NCI-H2227 (cell line): ENCODE measurements around the gene COG7.
"Not testable (repeated sequence)": the region's sequence is repeated elsewhere in the genome, so short reads cannot be mapped to it uniquely, and the experiment has no call there.

Experiments used
- DNase-seq: peaks from one replicate; lab custom pipeline; 2025; ENCODE audit not compliant: unreplicated experiment; lab: John Stamatoyannopoulos, UW

The COG7 gene

DNA sequence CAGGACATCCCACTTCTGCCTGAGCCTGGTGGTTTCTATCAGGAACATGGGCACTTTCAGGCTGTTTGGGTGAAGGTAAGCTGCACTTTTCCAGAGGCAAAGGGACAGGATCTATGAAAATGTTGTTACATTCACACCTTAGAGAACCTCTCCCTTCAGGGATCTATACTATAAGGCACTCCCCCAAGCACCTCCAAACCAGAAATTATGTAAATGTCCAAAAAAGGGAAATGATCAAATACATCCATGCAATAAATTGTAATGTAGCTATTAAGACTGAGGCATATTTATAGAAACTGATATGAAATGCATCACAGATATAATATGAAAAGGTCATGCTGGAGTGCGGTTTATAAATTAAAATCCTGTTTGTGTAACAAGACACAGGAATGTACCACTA, 23.3 kb upstream of the COG7 start:
- DNase-seq: no peak

DNA sequence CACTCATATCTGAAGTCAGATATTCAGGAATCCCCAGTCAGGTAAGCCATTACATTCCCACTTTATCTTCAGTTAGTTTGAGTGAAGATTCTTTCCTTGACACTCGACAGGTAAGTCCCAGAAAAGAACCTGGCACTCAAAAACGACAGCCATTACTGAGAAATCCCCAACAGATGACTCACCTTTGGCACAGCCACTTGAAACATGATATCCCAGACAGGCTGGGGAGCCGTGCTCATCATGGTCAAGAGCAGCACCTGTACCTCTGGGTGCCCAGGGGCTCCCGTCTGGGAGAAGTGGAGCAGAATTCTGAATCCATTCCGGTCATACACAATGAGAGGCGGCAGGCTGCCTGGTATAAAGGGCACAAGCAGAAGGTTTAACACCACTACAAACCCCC, 16.8 kb upstream of the COG7 start:
- no peak for DNase-seq

DNA sequence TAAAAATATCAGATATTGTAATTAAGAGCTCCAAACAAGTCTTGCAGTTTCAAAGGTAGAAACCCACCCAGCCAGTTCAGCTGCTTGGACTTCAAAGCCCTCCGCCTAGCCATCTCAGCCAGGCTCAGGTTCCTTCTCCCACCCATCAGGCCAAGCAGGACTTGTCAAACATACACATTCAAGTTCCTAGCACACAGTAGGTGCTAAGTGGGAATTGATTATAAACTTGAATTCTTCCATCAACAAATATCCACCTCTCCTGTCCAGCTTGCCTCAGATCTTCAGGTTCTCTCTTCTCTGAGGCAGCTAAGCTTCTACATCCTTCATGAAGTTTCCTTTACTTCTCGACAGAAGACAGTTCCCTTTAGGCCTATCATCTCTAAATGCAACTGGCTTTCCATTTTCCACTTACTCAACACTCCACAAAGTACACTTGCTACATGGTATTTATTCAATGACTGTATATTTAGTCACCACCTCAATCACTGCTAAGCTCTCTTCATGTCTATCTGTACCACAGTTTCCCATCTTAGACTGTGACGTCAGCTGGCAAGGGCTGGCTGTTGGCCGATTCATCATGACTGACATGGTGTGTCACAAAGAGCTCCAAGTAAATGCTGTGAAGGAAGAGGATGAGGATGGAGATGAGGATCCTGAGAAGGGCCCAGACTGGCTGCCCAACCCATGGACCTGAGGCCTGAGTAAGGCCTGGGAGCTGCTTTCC, 13.3 kb upstream of the COG7 start:
- DNase-seq: no peak

DNA sequence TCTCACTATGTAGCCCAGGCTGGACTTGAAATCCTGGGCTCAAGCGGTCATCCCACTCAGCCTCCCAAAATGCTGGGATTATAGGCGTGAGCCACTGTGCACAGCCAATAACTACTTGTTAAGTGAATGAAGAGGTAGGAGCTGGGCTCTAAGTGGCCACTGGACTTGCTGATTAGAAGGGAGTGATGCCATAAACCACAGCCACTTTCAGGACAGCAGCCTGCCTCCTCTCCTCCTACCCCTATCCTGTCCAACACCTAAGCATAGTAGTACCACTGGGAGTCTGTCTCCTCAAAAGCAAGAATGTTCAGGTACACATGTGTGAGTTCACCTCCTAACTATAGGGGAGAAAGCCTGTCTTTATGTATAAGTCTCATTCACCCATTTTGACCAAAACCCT, 12.2 kb upstream of the COG7 start:
- no peak for DNase-seq

DNA sequence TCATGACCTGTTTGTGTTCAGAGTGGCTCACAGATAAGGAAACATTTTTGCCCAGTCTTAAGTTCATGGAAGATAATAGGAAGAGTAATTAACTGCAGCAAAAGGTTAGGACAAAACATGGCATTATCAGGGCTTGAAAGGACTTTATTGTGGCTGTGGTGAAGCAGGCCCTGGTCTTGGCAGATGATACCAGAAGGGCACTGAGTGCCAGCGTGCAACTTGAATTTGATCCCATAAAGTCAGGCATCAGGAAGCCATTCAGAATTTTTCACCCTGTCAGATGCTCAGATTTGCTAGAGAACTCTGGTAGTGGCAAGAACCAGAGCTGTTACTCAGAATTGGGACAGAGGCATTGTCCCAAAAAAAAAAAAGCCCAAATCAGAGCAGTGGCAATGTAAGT, 11.2 kb upstream of the COG7 start:
- no peak for DNase-seq

DNA sequence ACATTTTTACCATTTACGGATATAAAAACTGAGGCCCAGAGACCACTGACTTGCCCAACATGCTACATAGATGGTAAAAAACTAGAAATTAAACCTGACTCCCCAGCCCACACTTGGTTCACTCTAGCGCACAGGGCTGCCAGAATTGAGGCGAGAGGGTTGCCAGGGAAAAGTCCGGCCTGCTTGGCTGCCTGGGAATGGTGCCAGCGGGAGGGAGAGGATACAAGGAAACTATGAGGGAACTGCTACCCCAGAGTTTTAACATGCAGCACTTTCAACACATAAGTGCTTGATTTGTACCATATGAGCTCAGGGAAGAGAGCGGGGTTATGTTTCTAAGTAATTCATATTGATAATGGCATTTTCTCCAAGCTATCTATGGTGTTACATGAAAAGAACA, 10.0 kb upstream of the COG7 start:
- not testable (repeated sequence) for DNase-seq

DNA sequence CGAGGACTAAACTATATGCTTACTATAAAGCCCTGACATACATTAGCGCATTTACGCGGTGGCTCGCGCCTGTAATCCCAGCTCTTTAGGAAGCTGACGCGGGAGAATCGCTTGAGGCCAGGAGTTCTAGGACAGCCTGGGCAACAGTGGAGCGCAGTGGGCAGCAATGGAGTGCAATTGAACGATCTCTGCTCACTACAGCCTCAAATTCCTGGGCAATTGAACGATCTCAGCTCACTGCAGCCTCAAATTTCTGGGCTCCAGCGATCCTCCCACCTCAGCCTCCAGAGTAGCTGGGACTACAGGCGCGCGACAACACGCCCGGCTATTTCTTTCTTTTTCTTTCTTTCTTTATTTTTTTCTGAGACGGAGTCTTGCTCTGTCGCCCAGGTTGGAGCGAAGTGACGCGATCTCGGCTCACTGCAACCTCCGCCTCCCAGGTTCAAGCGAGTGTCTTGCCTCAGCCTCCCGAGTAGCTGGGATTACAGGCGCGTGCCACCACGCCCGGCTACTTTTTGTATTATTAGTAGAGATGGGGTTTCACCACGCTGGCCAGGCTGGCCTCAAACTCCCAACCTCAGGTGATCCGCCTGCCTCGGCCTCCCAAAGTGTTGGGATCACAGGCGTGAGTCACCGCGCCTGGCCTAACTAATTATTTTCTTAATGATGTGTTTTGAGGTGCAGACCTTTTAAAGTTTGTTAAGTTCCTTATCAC, 506 bp upstream of the COG7 start:
- no peak for DNase-seq

DNA sequence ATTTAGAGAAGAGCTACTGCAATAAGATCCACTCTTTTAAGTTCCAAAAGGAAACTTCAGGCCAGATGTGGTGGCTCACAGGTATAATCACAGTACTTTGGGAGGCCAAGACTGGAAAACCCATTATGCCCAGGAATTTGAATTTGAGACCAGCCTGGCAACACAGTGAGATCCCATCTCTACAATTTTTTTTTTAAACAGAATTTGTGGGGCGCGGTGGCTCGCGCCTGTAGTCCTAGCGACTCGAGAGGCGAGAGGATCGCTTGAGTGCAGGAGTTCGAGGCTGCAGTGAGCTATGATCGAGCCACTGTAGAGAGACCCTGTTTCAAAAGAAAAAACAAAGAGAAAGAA, 793 bp downstream of the COG7 start:
- no peak for DNase-seq

DNA sequence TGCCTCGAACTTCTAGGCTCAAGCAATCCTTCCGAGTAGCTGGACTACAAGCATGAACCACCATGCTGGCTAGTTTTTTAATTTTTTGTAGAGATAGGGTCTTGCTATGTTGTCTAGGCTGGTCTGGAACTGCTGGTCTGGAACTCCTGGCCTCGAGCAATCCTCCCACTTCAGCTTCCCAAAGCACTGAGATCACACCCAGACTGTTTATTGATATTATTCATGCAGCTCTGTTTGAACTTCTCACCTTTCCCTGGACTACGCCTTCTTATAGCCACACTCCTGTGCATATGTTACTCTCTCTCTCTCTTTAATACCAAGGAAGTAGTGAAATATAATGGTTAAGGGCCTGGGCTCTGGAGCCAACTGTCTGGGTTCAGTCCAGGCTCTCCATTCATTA, 4.6 kb downstream of the COG7 start:
- no peak for DNase-seq

DNA sequence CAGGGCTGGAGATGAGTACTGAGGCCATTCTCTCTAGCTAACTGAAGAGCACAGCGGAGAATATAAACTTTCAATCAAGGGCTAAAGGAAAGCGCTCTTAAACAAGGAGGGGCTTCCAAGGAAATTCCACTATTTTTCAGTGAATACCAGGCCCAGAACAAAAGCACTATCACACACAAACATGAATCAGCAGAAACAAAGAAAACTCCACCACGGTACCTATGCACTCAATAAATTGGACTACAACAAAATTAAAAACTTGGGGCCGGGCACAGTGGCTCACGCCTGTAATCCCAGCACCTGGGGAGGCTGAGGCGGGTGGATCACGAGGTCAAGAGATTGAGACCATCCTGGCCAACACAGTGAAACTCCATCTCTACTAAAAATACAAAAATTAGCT, 15.4 kb downstream of the COG7 start:
- not testable (repeated sequence) for DNase-seq

DNA sequence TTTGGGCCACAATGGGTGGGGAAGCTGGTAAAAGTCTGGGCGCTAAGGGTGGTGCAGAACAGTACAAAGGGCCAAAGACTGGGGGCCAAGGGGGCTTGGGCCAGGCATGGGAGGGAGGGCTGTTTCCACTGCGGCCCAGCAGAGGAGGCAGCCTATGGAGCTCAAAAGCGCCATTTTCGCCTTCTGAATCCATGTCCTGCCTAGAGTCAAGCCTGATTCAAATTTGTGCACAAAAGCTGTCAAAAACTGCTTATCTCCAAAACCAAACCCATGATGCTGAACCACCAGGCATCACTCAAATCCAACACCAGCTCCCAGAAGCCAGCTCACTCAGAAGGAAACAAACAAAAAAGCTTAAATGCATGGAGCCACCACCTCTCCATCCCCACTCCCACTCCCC, 16.0 kb downstream of the COG7 start:
- no peak for DNase-seq

DNA sequence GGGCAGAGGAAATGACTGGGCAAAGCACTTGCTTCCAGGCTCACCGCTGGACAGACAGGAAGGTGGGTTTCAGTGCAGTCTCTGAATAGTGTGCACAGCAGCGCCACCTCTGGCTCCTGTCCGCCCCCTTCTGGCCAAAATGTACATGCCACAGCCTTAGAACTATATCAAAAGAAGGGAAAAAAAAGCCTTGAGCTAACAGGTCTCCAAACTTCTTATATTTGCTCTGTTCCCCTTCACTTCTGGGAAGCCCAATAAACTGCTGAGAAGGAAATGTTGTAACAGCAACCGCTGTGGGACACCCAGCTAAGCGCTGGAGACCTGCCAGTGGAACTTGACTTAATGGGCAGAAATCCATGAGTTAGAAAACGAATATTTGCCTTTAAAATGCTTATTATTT, 17.5 kb downstream of the COG7 start:
- peak; percentile 77 for DNase-seq

DNA sequence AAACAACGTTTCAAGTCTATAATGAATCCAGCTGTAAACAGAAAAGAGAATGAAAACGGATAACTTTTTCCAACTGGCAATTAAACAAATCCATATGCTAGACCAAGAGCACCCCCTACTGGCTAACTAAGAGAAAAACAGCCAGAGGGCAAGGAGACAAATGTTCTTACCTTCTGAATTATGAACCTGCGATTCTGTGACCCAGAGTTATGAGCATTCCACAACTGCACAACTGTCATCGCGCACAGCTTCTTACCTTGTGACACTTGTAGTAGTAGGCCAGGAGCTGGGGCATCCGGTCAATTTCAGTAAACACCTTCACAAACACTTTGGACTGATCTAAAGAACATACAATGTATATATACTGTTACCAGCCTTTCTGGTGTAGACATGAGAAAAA, 18.6 kb downstream of the COG7 start:
- peak; percentile 80 for DNase-seq

DNA sequence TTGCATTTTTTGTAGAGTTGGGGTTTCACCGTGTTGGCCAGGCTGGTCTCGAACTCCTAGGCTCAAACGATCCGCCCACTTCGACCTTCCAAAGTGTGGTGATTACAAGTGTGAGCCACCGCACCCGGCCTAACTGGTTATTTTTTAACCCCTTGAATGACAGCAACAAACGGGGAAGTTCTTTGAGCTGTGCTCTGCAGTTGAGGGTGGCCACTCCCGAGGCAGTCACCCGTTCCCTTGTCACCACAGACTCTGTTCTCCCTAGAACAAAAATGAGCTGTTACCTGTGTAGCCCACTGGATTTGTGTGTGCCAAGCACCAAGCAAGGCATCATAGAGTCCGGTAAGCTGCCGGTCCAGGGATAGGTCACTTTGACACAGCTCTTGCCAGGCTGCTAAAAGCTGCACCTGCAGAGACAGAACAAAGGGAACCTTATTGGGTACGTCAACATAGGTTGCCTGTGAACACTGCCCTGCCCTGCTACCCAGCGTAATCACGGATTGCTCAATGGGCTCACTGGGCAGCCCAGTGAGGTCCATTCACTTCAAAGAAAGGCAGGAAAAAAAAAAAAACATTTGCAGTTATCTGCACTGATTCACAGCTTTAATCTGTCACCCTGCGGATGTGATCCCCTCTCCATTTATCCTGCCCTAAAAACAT, 19.6 kb downstream of the COG7 start:
- no peak for DNase-seq

DNA sequence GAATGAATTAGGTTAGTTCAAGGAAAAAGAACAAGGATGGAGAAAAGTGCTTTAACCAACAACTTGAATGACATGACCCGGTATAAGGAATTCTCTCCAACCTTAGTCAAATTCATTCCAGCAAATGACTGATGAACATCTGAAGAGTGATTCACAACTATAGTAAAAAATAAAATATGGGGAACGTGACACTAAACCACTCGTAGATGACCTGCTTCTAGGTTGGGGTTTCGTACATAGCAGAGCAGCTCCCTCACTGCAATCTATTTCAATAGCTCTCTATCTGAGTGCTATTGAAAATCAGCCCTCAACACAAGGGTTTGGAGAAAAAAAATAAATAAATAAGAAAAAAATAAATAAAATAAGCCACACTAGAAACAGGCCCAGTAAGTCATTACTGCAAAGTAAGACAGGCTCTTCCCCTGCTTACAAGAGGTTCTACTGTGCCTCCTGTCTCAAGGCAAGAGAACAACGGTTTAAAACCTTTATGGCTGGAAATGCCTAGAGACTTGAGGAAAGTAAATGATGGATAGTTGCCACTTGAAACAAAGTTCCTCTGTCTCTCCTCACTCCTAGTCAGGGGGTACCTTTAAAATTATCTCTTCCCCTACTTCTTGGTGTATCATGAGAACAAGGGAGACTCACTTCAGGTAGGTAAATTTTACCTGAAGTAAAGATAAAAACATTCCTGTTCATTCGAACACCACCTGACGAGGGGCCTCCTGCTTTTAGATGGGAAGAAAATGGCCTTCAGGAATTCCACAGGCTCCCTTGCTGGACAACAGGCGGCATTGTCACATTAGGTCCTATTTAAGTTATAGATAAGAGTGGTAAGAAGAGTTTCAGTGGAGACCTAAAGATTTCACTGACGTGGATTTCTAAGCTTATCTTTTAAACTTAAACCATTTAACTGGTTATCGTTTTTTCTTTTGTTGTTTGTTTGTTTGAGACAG, 20.5 kb downstream of the COG7 start:
- no peak for DNase-seq

DNA sequence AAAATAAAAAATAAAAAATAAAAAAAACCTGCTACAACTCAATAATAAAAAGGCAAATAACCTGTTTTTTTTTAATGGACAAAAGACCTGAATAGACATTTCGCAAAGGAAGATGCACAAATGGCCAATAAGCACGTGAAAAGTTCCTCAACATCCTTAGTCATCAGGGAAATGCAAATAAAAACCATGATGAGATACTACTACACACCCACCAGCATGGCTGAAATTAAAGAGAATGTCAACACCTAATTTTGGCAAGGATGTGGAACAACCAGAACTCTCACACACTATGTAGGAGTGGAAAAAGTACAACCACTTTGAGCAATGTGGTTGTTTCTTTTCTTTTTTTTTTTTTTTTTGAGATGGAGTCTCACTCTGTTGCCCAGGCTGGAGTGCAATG, 24.6 kb downstream of the COG7 start:
- no peak for DNase-seq

DNA sequence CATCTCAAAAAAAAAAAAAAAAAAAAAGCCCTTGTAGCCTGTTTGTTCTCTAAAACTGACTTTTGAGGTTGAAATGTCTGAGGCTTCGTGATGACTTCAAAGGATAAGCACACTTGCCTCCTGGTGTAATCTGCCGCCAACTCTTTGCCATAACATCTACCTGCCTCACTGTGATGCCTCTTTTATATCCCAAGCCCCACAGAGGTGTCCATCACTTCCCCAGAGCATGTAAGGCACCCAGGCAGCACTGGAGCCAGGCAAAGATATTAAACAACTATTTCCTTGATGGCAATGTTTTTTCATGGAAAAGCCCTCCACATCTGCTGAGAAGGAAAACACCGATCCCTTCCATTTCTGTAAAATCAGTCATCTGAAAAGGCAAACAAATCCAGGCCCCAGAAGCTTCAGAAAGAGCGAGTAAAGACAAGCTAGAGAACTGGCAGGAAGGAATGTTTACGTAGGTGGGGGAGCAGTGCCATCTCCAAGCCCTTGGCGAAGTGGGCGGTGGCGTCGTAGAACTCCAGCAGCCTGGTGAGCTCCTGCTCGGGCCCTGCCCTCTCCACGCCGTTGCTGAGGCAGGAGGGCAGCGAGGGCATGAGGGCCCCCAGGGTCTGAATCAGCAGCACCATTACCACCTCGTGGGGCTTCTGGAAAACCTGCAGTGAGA, 28.6 kb downstream of the COG7 start:
- DNase-seq: no peak

DNA sequence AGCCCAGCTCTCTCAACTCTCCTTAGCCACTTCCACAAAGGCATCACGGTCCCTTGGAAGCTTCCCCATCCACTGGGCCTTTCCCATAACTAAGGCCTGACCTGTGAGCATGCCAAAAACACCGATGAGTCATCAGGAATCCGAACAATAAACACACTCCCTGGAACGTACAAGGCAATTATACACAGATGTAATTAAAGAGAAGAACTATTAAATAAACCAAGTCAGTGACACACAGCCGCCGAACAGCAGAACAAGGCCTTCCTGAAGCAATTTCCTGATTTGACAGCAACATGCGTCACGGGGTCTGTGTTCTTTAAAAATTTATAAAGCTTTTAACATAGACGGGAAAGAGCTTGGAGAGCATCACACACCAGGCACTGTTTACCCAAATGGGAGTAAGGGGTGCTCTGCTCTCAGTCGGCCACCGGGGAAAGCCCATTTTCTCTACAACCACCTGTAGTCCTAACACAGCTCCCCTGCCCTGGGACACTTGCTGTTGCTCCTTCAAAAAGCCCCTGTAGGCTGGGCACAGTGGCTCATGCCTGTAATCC, 29.4 kb downstream of the COG7 start:
- no peak for DNase-seq

DNA sequence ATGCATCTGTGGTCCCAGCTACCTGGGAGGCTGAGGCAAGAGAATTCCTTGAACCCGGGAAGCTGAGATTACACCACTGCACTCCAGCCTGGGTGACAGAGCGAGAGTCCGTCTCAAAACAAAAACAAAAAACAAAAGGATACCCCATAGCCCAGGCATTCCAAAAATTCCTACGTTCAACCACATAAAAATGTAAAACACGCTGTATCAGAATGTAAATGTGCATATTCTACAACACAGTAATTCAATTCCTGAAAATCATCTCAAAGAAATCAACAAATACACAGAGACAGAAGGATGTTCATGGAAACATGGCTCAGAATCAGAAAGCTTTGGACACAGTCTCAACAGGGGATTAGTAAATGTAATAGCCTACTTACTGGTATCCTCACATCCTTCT, 33.0 kb downstream of the COG7 start:
- DNase-seq: no peak

DNA sequence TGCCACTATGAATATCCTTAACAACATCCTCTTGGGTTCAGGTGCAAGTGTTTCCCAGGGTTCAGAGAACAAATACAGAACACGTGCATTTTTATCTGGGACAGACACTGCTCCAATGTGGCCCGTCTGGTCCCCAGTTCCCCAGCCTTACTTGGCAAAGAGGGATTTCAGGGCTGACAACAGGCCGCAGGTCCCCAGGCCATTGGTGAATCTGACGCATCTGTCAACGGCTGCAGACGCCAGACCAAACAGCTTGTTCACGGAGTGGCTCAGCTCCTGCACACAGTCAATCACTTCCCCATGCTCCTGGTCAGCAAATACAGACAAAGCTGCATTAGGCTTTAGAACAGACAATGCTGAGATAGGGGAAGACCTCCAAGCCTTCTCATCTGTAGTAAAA, 36.2 kb downstream of the COG7 start:
- no peak for DNase-seq

DNA sequence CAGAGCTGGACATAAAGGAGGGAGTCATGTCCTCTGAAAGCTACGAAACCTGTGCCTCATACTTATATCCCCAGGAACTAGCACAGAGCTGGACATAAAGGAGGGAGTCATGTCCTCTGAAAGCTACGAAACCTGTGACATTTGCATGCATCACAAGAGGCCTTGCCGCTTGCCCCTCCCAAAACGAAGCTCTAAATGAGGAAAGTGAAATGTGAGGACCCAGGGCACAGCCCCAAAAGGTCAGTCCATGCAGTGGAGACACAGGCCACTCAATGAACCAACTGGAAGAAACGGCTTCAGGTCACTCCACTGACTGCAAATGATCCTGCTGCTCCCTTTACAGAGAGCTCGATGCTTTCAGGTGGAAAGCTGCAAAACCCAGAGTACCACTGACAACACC, 38.3 kb downstream of the COG7 start:
- DNase-seq: no peak
